ENCODE results near the gene HEXB.
"Not testable (repeated sequence)": the region's sequence is repeated elsewhere in the genome, so short reads cannot be mapped to it uniquely, and the experiment has no call there.

HEXB gene

DNA sequence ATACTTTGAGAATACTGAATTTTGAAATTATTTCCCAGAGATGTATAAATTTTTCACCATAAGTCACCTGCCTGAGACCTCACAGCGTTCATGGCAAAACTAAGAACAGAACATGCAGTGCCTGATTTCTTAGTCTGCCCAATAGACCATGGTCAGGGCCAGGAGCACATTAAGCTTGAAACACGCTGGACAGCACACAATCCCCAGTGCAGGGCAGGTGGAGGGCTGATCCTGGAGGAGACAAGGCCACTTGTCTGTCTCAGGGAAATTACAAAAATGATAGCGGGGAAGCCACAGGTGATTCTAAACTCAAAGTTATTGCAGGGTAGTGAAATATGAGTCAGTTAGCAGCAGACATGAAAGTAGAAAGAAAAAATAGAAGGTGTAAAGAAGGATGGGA is 25.9 kb upstream of the HEXB start:
- DNase-seq (ENCODE audit: low read depth), result no peak

GRCh38 chr5:74660140-74660539 is 24.9 kb upstream of the HEXB start:
- peak; percentile 53 for DNase-seq (ENCODE audit: low read depth)

- DNase-seq (ENCODE audit: low read depth), result no peak
Observed at GRCh38 chr5:74660873-74661272, 24.2 kb upstream of the HEXB start.

DNA sequence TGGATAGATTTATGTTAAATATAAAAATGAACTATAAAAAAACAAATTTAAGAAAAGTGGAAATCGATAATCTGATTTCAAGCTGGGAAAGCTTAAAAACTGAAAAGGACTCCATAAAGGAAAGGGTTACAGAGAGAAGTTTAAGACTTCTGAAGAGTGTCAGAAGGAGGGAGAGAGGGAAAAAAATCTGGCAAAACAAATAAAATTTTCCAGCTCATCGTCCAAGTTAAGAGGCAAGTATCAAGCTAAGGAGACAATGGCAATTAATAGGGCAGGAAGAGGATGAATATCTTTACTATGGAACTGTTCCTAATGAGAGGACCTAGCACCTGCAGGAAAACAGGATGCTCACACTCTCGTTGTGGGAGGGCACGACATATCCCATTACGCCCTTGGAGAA is 20.5 kb upstream of the HEXB start:
- DNase-seq (ENCODE audit: low read depth), result no peak

DNA sequence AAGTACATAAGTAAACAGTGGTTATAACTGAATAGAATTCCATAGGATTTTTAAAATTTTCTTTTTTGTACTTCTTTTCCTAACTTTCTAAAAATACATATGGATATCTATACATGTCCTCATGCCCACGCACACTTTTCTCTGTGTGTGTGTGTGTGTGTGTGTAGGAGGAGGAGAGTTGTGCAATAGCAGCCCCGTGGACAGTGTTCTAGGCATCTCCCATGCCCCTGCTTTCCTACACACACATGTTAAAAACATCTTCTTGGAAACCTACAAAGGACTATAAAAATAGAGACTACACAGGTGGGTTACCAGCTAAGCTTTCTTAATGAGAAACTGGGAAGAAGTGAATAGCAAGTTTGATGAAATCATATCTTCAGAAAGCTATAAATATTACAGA is 19.8 kb upstream of the HEXB start:
- DNase-seq (ENCODE audit: low read depth), result no peak

GRCh38 chr5:74665816-74666215 is 19.2 kb upstream of the HEXB start:
- DNase-seq (ENCODE audit: low read depth), result no peak

DNA sequence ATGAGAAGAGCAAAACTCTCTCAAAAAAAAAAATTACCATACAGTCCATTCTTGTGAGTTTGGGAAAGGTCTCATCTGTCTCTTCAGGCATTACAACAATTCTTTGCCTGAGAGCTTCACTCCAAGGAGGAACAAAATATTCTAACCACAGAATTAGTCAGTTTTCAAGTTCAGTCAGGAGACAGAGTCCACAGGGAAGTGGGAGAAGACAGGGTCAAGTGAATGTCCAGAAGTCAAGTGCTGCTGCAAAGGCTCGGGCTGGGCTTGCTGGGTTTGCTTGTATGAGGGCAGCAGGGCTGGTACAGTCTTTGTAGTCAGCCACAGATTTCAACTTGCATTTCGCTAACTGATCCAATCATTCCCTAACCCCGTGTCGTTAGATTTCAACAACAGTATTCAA is 17.6 kb upstream of the HEXB start:
- DNase-seq (ENCODE audit: low read depth), result peak; percentile 73

GRCh38 chr5:74669821-74670220 is 15.2 kb upstream of the HEXB start:
- DNase-seq (ENCODE audit: low read depth), result no peak

- no peak for DNase-seq (ENCODE audit: low read depth)
Observed at GRCh38 chr5:74670396-74671038, 14.5 kb upstream of the HEXB start.

DNA sequence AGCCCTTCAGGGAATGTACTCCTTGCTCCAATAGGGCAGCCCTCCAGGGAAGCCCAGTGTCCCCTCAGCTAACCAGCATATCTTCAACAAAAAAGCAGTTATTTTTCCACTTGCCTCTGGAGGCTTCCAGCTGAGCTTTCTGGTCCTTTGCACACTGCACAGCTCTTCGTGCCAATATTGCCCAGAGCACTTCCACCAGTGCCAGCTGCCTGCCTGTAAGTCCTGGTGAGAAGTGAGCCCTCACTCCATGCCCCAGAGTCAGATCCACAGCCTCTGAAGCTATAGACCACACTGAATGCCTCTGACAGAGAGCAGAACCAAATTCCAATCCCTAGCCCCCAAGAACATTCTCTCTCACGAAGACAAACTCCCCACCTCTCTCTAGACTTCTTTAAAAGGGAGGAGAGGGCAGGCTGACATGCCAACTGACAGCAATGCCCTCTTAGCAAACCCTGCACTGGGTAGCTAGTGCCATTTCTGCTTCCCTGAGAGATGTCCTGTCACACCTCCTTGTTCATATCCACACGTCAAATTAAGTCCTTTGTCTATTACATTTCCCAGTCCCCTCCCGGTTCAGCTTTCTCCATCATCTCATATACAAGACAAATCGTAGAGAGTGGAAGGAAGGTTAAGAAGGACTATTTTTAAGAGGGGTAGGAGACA is 12.7 kb upstream of the HEXB start:
- no peak for DNase-seq (ENCODE audit: low read depth)

DNA sequence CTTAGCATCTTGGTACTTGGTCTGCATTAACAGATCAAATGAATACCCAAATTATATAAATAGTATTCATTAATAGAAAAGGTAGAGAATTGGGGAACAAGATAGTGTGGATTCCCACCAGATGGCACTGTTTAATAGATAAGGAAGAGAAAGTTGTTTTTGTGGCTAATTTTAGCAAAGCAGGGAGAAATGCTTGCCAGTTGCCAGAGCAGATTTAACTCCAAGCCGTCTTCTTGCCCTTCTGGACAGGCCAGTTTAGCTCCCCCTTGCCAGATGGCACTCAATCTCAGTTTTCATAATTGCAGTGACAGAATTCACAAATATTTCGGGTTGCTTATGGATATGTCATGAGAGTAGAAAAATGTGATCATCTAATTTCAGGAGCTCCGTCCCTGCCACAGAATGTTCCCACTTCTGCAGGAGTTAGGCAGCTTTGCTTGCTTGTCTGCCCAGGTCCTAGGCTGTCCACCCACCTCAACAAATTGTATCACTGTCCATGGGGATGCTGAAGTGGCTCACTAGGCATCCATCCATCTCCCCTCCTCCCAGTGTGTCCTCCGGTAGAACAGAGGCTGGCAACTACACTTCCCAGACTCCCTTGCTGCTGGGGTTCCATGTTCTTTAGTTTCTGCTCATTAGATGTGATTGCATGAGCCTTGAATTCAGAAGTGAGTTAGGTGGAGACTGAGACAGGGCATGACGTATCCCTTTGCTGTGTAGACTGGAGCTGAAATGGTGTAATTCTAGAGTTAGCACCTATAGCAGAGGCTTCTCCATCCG is 11.8 kb upstream of the HEXB start:
- peak; percentile 68 for DNase-seq (ENCODE audit: low read depth)

- DNase-seq (ENCODE audit: low read depth), result not testable (repeated sequence)
Observed at GRCh38 chr5:74676466-74676865, 8.6 kb upstream of the HEXB start.

- not testable (repeated sequence) for DNase-seq (ENCODE audit: low read depth)
Observed at GRCh38 chr5:74678123-74678522, 6.9 kb upstream of the HEXB start.

DNA sequence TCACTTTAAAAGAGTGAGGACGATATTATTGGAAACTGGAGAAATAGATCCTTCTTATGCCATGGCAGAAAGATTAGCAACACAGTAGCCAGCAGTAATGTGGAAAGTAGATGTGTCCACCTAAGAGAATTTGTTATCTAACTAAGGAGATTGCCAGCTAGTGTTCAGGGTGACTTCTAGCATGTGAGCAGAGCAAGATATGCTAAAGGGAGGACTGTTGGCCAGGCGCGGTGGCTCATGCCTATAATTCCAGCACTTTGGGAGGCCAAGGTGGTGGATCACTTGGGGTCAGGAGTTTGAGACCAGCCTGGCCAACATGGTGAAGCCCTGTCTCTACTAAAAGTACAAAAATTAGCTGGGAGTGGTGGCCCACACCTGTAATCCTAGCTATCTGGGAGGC is 5.7 kb upstream of the HEXB start:
- DNase-seq (ENCODE audit: low read depth), result not testable (repeated sequence)

DNA sequence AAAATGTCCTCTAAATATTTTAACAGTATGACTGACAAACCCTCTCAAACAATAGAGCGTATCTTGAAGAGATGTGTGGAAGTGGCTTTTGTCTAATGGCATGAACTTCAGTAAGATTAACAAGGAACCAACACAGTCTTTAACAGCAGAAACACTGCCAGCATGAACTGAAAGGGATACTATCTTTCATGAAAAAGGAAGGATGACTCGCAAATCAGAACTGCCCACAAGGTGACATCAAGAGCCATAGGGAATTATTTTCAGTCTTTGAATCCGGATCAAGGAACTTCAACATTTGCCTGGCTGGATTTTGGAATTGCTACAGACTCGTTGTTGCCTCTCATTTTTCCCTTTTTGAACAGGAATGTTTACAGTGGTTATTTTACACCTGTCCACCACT is 5.1 kb upstream of the HEXB start:
- DNase-seq (ENCODE audit: low read depth), result peak; percentile 50

DNA sequence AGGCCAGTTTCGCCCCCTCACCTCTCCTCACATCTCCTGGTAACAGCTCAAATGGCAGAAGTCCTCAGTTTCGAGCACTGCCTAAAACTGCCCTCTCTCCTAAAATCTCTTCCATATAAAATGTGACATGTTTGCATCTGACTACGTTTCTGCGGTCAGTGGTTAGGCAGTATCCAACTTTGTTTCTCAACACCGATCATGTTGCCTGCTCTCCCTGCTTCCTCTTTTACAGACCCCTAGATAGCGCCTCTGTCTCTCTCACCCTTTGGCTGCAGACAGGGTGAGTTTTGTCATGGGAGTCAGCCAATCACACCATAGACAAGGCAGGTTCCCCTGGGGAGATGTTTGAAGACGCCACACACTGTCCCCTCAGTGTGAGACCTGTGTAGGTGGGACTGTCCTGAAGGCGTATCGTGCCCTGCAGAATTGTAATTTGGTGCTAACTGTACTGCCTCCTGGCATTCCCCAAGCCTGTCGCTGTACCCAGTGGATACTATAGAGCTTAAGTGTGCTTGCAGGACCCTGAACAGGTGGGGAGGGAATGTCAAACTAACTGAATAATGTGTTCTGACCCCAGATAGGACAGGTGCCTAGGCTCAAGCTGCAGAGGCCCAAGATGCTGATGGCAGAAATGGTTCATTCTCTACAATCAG is 1.1 kb downstream of the HEXB start:
- peak; percentile 61 for DNase-seq (ENCODE audit: low read depth)

GRCh38 chr5:74686962-74687751 is 2.1 kb downstream of the HEXB start:
- peak; percentile 67 for DNase-seq (ENCODE audit: low read depth)

DNA sequence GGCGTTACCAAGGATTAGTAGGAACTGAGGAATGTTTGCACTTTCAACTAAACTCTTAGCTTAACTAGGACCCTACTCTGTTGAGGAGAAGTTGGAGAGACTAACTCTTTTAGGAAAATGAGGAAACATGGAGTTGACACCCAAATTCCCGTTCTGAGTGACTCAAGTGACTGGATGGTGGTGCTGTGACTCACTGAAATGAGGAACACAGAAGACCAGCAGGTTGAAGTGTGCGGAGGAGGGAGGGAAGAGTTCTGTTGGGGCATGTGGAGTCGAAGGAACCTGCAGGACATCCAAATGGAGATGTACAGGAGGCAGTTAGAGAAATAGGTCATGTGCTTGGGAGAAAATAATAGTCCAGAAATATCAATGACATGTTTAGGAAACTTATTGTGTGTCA is 8.2 kb downstream of the HEXB start:
- DNase-seq (ENCODE audit: low read depth), result peak; percentile 38

- DNase-seq (ENCODE audit: low read depth), result no peak
Observed at GRCh38 chr5:74717596-74717995, 32.6 kb downstream of the HEXB start.

GRCh38 chr5:74722271-74722670 is 37.2 kb downstream of the HEXB start:
- no peak for DNase-seq (ENCODE audit: low read depth)

DNA sequence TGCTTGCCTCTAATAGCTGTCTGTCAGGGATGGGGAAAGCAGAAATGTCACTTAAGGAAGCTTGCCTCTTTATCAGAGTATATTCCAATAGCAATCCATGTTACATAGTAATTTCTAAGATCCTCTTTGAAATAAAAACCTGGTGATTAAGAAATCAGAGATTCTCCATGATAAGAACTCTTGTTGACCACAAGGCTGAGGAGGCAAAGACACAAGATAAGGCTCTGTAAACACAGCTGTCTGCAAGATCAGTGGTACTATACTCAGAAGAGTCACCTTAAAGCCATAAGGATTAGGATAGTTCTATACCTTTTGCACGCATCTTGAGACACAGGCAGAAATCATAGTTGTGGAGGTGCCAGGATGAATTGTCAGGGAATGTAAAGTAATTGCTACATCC is 40.3 kb downstream of the HEXB start:
- no peak for DNase-seq (ENCODE audit: low read depth)

GRCh38 chr5:74736759-74737158 is 51.7 kb downstream of the HEXB start:
- no peak for DNase-seq (ENCODE audit: low read depth)
